ENCODE results near the gene ANO1.
A peak's percentile ranks its signal among the peaks of the same experiment; 100 is the strongest.

The ANO1 gene

DNA sequence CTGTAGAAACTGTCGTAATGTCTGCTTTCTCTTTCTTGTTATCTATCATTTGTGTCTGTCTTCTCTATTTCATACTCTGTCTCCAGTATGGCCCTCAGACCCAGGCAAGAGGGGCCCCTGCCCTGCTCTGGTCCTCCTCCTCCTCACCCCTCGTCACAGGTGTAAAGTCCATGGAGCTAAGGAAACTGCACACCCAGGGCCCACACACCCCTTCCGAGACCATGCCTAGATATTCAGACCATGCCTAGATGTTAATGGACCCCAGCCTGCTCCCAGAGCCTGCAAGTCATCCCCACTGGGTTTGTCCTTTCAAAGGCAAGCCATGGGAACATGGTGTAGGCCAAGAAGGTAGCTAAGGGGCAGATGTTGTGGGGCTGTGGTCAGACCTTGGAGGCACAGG, 24.1 kb upstream of the ANO1 start:
- no peak for DNase-seq

DNA sequence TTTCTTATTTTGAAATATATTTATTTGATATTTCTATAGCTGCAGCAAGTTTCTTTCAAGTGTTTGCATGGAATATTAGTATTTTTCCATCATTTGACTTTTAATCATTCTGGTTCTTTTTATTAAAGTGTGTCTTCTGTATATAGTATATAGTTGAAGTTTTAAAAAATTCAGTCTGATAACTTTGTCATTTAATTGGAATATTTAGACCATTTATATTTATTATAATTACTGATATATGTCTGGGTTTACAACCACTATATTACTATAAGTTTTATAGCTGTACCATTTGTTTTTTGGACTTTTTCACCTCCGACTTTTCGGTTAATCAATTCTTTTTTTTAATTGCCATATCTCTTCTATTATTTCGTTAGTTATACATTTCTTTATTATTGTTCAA, 22.7 kb upstream of the ANO1 start:
- no peak for DNase-seq

DNA sequence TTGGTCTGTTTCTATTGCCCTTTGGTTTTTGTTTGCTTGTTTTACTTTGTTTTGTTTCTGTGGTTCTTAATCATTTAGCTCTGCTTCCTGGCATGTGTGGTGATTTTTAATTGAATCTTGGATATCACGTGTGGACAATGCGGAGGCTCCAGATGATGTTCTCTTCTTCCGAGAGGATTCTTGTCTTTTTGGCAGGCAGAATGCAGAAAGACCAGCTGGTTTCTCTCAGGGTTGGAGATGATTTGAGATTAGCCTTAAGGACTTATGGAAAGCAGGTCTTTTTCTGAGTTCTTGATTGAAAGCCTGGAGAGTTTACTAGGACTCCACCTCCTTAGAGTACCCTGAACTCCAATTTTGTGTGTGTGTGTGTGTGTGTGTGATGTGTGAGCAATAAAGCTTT, 21.0 kb upstream of the ANO1 start:
- DNase-seq = no peak

- DNase-seq = no peak
Measured at GRCh38 chr11:70059971-70060370, 18.1 kb upstream of the ANO1 start.

DNA sequence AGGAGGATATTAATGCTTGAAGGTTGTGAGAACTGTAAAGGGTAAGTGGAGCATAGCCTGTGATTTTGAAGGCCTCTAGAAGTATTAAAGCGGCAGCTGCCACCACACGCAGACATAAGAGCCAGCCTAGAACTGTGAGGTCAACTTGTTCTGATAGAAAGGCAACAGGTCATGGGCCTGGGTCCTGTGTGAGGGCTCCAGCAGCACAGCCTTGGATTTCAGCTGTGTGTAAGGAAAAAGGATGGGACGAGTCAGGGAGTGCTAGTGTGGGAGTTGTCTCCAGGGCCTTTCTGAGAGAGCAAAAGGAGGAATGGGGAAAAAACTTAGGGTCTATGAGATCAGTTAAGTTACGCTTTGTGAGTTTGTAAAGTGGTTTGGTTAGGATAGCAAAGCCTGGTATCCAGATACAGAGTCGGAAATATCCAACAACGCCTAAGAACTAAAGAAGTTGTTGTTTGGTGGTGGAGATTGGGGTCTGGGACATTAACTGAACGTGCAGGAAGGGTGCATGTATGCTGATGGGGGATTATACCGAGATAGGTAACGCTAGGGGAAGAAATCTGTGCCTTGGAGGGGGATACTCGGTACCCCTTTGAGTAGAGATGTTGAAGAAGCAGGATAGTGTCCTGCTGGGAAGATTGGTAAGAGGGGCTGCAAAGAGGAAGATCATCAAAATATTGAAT, 17.4 kb upstream of the ANO1 start:
- no peak for DNase-seq

DNA sequence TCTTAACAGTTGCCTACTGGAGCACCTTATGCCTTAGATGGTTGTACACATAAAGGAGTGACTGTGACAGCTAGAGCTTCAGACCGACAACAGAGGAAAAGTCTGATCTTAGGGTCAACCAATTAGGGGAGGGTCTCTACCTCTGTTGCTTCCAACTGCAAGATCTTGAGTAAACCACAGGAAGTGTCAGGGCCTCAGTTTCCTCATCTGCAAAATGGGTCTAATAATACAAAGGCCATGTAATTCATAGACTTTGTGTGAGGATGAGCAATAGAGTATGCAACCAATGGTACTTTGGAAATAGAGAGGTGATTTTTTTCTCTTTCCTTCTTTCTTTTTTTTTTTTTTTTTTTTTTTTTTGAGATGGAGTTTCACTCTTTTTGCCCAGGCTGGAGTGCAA, 16.4 kb upstream of the ANO1 start:
- no peak for DNase-seq

- no peak for DNase-seq
Measured at GRCh38 chr11:70063121-70063520, 15.0 kb upstream of the ANO1 start.

- DNase-seq = no peak
Measured at GRCh38 chr11:70063555-70063954, 14.6 kb upstream of the ANO1 start.

GRCh38 chr11:70064008-70064725, 13.9 kb upstream of the ANO1 start:
- no peak for DNase-seq

DNA sequence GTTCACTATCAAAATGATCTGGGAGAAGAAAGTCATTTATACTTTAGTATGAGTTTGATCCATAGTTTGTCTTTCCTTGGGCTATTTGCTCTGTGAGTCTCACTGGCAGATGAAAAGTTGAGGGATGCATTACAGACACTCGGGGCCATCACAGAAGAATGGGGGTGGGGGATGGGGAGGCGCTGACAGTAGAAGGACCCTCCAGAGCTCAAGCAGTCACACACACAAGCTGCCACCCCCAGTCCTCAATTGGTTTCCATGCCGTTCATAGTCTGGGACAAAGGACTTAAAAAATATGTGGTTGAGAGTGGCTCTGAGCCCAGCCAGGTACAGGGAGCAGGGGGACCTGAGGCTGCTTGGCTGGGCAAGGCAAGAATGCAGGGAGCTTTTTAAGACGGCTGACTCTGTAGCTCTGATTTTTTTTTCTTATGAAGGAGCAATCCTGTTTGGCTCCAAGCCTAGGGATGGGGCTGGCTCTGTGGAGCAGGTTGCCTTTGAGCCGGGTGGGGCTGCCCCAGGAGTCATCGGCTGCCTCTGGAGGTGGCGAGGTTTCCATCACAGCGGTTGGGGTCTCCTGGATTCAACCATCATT, 13.3 kb upstream of the ANO1 start:
- DNase-seq = no peak

GRCh38 chr11:70065318-70066135, 12.6 kb upstream of the ANO1 start:
- no peak for DNase-seq

DNA sequence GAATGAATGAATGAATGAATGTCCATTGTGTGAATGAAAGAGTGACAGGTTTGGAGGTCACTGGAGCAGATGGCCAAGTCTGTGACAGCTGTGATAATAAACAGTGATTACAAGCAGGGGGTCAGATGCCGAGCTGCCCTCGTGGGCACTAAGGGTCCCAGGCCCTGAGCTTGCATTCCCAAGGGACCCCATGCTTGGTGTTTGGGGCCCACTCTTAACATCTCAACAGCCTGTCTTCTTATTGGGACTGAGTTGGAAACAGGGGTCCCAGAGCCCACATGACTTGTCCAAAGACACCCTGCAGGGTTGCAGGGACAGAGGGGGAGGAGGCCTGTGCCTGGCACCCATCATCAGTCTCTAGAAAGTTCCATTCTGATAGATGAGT, 12.0 kb upstream of the ANO1 start:
- DNase-seq = no peak

GRCh38 chr11:70066628-70067027, 11.5 kb upstream of the ANO1 start:
- no peak for DNase-seq

- DNase-seq = no peak
Measured at GRCh38 chr11:70067036-70067435, 11.1 kb upstream of the ANO1 start.

DNA sequence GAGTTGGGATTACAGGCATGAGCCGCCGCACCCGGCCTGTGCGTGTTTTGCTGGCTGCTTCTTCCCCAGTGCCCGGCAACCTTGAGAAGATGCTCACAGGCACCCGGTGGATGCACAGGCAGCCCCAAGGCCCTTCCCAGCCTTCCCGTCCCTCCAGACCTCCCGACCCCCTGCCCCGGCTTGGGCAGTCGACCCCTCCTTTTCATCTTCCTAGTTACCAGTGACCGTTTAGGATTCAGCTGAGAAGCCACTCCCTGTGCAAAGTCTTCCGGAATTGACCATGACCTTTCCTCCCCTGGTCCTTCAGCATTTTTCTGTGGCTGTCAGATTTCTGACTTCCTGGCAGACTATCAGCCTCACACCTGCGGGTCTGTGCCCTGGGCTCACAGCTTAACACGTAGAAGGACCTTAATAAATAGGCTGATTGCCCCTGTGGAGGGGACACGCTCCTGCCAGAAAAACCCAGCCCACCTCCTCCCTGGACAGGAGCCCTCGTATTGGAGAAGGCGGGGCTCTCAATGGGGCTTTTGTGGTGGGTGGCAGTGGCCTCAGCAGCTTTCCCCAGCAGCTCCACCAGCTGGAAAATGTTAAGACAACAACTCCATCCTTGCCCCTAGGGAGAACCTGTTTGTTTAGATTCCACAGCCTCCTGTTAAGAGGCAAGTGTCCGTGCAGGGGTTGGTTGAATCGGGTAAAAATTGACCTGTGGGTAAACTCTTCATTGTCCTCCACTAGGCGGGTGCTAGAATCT, 10.4 kb upstream of the ANO1 start:
- DNase-seq = no peak

DNA sequence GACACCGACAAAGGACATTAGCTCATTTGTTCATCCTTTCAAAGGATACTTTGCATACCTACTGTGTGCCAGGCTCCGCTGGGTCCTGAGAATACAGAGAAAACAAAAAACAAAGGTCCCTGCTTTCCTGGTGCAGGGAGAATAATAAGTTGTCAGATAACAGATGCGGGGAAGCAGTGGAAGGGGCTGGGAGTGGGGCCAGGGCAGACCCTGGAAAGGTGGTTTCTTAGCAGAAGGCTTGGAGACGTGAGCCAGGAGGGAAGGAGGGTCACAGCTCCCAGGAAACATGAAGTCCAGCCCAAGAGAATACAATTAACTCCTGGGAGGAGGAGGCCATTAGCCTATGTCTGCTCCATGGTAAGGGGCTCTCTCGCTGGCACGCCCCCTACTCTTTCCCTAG, 9.8 kb upstream of the ANO1 start:
- no peak for DNase-seq

DNA sequence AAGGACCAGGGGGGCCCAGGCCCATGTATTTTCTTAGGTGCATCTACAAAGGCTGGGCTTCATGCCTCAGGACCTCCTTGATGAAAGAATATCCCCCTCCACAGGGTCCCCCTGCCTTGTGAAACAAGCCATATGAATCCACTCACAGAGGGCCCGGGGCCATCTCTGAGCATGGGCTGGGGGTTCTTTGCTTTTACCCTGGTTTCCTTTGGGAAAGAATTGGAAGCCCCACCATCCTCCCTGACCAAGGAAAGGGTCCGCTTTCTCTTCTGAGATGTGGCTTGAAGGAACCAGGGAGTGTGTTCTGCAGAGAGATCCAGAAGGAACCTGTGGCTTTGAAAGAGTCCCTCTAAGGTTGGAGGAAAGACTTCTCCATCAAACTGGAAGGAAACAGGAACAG, 9.2 kb upstream of the ANO1 start:
- DNase-seq = no peak

DNA sequence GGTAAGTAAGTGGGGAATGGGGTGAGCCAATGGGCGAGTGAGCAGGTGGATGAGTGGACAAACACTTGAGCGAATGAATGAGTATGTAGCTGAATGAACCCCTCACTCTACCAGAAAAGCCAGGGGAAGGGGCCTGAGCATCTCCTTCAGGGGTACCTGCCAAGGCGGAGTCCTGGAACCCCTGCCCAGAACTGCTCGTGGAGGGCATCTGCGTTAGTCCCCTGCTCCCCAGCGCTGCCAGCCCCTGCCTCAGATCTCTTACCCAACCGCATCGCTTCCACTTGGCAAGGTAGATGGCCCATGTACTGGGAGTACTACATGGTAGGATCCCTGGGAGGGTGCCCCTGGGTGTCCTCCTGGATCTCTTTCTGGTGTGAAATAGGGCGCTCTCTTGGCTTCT, 7.4 kb upstream of the ANO1 start:
- DNase-seq = no peak

DNA sequence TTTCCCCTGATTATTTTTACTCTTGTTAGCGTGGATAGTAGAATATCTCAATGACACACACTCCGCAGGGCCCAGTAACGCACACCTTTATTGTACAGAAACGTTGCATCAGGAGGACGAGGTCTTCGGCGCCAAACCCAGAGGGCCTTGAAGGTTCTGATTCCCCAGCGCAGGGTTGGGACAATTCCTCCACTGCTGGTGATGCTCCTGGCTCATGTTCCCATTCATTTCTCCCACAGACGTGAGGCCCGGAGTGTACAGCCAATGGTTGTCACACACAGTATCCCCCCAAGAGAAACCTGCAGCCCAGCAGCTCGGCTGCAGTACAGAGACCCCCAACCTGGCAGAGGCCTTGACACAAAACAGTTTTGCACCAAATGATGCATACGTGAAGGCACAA, 6.1 kb upstream of the ANO1 start:
- no peak for DNase-seq

DNA sequence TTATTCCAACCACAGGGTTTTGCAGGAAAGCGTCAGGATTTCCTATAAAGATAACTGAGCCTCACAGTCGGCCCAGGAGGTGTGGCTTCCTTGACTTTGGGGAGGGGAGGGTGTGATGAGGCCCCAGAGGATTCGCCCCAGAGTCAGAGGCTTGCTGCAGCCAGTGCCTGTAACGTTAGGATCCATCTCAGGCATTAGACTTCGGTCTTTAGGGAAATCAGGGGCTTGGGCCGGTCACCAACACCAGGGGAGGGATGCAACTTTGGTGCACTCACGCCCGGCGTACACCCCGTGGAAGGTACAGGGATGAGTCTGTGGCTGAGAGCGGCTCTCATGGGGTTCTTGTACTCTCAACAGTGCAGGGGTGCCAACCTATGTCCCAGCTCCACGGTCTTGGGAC, 5.7 kb upstream of the ANO1 start:
- DNase-seq = no peak

GRCh38 chr11:70072861-70073755, 5.0 kb upstream of the ANO1 start:
- DNase-seq = peak; percentile 40

GRCh38 chr11:70073871-70074371, 4.2 kb upstream of the ANO1 start:
- DNase-seq = no peak

Data from NCI-H1436 (cell line).